HG03565 (cell line): ENCODE data around the gene KCNK10.

ENCODE experiments used
- ATAC-seq: cut with Tn5 transposase; IDR thresholded peaks from one replicate; pipeline ENCODE4 v1.9.1; 2021; ENCODE audit warnings: mild to moderate bottlenecking, moderate library complexity; ENCODE audit not compliant: unreplicated experiment

Gene KCNK10

GRCh38 chr14:88323086-88323522 lies at the start of gene KCNK10:
Gene KCNK10, minus strand, starts transcription at chr14:88323269. Its CDS starts 471 bp downstream, at chr14:88322798.
- ATAC-seq = no peak

DNA sequence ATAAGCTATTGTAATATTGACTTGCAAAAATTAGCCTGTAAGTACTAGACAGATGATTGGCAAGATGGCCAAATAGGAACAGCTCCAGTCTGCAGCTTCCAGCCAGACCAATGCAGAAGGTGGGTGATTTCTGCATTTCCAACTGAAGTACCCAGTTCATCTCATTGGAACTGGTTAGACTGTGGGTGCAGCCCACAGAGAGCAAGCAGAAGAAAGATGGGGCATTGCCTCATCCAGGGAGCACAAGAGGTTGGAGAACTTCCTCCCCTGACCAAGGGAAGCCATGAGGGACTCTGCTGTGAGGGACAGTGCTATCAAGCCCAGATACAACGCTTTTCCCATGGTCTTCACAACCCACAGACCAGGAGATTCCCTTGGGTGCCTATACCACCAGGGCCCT lies 46.4 kb upstream of the KCNK10 start:
- no peak for ATAC-seq

DNA sequence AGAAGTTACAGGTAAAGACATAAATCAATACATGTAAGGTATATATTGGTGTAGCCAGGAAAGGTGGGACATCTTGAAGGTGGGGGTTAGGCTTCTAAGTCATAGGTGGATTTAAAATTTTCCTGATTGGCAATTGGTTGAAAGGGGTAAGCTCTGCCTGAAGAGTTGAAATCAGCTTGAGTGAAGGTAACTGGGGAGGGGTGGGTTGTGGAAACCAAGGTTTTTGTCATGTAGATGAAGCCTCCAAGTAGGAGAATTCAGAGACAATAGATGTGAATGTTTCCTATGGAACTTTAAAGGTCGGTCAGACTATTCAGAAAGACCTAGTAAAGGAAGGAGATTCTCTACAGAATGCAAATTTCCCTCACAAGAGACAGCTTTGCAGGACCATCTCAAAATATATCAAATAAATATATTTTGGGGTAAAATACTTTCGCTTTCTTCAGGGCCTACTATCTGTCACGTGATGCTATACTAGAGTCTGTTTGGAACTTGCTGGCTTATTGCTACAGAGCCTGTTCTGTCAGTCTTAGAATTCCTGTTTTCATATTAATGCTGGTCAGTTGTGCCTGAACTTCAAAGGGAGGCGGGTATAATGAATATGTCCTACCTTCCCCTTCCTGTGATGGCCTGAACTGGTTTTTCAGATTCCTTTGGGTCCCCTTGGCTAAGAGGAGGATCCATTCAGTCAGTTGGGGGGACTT lies 41.8 kb upstream of the KCNK10 start:
- no peak for ATAC-seq

GRCh38 chr14:88363644-88364043 lies 40.6 kb upstream of the KCNK10 start:
- no peak for ATAC-seq

- ATAC-seq = no peak
These were observed 36.4 kb upstream of the KCNK10 start for GRCh38 chr14:88359500-88359899.

DNA sequence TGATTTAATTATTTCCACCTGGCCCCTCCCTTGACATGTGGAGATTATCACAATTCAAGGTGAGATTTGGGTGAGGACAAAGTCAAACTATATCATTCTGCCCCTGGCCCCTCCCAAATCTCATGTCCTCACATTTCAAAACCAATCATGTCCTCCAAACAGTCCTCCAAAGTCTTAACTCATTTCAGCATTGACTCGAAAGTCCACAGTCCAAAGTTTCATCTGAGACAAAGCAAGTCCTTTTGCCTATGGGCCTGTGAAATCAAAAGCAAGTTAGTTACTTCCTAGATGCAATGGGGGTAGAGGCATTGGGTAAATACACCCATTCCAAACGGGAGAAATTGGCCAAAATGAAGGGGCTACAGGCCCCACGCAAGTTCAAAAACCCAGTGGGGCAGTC lies 31.3 kb upstream of the KCNK10 start:
- ATAC-seq = no peak

- ATAC-seq = no peak
These were observed 29.6 kb upstream of the KCNK10 start for GRCh38 chr14:88352698-88353097.

- ATAC-seq = no peak
These were observed 29.1 kb upstream of the KCNK10 start for GRCh38 chr14:88351966-88352691.

GRCh38 chr14:88348546-88348945 lies 25.5 kb upstream of the KCNK10 start:
- ATAC-seq = no peak

GRCh38 chr14:88346048-88346639 lies 23.1 kb upstream of the KCNK10 start:
- no peak for ATAC-seq

GRCh38 chr14:88342980-88343379 lies 19.9 kb upstream of the KCNK10 start:
- no peak for ATAC-seq

DNA sequence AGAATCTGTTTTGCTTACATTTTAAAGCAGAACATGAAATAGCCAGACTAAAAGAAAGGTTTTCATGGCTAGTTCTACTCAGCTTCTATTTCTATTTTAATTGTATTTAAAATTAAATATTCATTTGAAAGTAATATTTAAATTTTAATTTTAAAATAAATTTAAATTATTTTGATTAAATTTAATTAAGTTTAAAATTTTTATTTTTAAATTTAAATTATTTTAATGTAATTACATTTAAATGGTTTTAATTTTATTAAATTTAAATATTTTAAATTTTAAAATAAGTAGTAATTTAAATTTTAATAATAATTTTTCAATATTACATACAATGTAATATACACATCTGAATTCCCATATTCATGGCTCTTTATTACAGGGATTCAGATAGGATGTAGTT lies 17.3 kb upstream of the KCNK10 start:
- ATAC-seq = no peak

DNA sequence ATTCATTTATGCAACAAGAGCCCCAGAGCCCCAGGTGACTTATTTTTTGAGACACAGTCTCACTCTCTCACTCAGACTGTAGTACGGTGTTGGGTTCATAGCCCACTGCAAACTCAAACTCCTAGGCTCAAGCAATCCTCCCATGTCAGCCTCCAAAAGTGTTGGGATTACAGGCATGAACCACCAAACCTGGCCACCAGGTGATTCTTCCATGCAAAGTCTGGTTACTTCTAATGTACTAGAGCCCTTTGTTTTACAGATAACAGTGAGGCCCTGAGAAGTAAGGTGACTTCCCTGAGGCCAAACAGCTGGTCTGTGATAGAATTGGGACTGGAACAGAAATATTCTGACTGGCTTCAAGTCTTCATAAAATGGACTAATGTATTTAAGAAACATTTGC lies 10.0 kb upstream of the KCNK10 start:
- ATAC-seq = no peak

DNA sequence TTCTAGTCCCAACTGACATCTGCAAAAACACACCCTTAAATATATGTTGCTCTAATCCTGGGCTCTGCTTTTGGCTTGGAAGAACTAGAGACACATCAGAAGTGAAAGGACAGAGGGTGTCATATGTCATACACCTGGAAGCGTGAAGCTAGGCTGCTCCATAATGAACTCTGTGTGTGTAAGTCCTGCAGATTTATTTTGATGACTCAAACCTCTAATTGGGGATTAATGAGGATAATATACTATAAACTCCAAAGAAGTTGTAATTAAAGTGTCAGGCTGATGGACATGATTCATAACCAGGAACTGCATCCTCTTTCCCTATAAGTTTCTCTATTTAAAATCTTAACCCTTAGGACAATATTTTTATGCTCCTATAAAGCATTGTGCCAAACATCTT lies 4.4 kb upstream of the KCNK10 start:
- ATAC-seq = no peak

- no peak for ATAC-seq
These were observed 3.5 kb upstream of the KCNK10 start for GRCh38 chr14:88326352-88327103.

DNA sequence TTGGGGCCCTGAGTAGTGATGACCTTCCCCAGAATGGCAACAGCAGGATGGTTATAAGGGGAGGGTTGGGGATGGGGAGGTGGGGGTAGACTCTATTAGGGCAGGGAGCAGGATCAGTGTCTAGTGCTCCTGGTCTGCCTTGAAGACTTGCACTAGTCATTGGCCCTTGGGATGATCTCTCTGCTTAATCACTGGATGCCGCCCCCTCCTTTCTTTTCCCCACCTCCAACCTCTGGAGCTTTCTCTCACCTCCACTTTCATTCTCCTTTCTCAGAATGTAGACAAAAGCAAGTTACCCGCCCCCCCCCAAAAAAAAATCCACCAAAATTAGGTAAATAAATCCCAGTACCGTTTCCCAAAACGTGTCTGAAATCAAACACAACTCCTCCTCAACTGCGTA lies 2.8 kb upstream of the KCNK10 start:
- no peak for ATAC-seq

- no peak for ATAC-seq
These were observed 1.9 kb upstream of the KCNK10 start for GRCh38 chr14:88324930-88325329.

- ATAC-seq = no peak
These were observed 1.4 kb upstream of the KCNK10 start for GRCh38 chr14:88324491-88324890.

- peak; percentile 89 for ATAC-seq
These were observed 592 bp upstream of the KCNK10 start for GRCh38 chr14:88323523-88324199.

- no peak for ATAC-seq
These were observed 474 bp downstream of the KCNK10 start for GRCh38 chr14:88322504-88323085.
